HG03135 (cell line): ENCODE measurements around the gene RFC2.

ENCODE experiments used
- ATAC-seq: cut with Tn5 transposase; IDR thresholded peaks from one replicate; pipeline ENCODE4 v1.9.1; 2021; ENCODE audit warnings: mild to moderate bottlenecking, moderate library complexity; ENCODE audit not compliant: unreplicated experiment

RFC2 gene

GRCh38 chr7:74193913-74194312 lies 60.3 kb downstream of the RFC2 start:
- no peak for ATAC-seq

GRCh38 chr7:74193054-74193453 lies 61.1 kb downstream of the RFC2 start:
- ATAC-seq, result no peak

GRCh38 chr7:74191231-74191630 lies 63.0 kb downstream of the RFC2 start:
- no peak for ATAC-seq

GRCh38 chr7:74190259-74190658 lies 63.9 kb downstream of the RFC2 start:
- no peak for ATAC-seq

GRCh38 chr7:74187915-74188675 lies 66.1 kb downstream of the RFC2 start:
- ATAC-seq, result no peak

- ATAC-seq, result no peak
Measured at GRCh38 chr7:74185636-74186035, 68.6 kb downstream of the RFC2 start.

- no peak for ATAC-seq
Measured at GRCh38 chr7:74185016-74185415, 69.2 kb downstream of the RFC2 start.

GRCh38 chr7:74183653-74184450 lies 70.3 kb downstream of the RFC2 start:
- ATAC-seq, result no peak

GRCh38 chr7:74183142-74183541 lies 71.1 kb downstream of the RFC2 start:
- ATAC-seq, result no peak

GRCh38 chr7:74182453-74183090 lies 71.6 kb downstream of the RFC2 start:
- ATAC-seq, result no peak

- ATAC-seq, result no peak
Measured at GRCh38 chr7:74181821-74182220, 72.4 kb downstream of the RFC2 start.
